Cardiac muscle cell (in vitro differentiated cells and primary cell): ENCODE results near the gene FAM131B. TPM values are rescaled to one million over a fixed set of nuclear protein-coding genes. Genes with fewer than 3 reads are reported as not detected.

Experiments used
- DNase-seq, 2 donors: peaks; one replicate each; pipeline versions ENCODE4 v3.0.0 to v3.0.0-alpha.2; 2010 to 2017; ENCODE audit warnings: low read depth in 1 of 2, low spot score in 1 of 2
- H3K27ac ChIP-seq: fragments of 200-600 bp; sonication (generic); 2 replicates; pipeline ENCODE4 v1.5.1; 2016
- H3K27me3 ChIP-seq: fragments of 200-600 bp; sonication (generic); 2 replicates; pipeline ENCODE4 v1.6.0; 2016; ENCODE audit warnings: control low read depth
- H3K36me3 ChIP-seq: fragments of 200-600 bp; sonication (generic); 2 replicates; pipeline ENCODE4 v1.5.1; 2016; ENCODE audit warnings: control low read depth
- H3K4me1 ChIP-seq: fragments of 200-600 bp; sonication (generic); 2 replicates; pipeline ENCODE4 v1.8.1; 2017; ENCODE audit warnings: low read depth, mild to moderate bottlenecking, mixed run types
- H3K4me3 ChIP-seq: fragments of 200-600 bp; sonication (generic); 2 replicates; pipeline ENCODE4 v1.5.1; 2016; ENCODE audit warnings: mild to moderate bottlenecking
- H3K9me3 ChIP-seq: fragments of 200-600 bp; sonication (generic); 2 replicates; pipeline ENCODE4 v1.5.1; 2017; ENCODE audit warnings: low read depth, mild to moderate bottlenecking, control low read depth
- CTCF ChIP-seq: IDR thresholded peaks from 2 replicates; pipeline ENCODE4 v1.5.1; 2012; ENCODE audit warnings: low read depth, mild to moderate bottlenecking, low read length
- polyA plus RNA-seq: library from polyadenylated mRNA; unstranded; fragments of >200 nt; fragmentation: Nextera tagmentation; extraction: Ambion mirVana; gene quantifications from 2 replicates; pipeline ENCODE4 v1.2.1, GENCODE V29; 2016
- total RNA-seq: library from RNA; depleted of rRNA; stranded (reverse); fragments of >200 nt; gene quantifications from 2 replicates; pipeline ENCODE4 v1.2.3, GENCODE V29; 2016

FAM131B gene
- total and polyA plus RNA-seq, 2 experiments from 2014 or later, result 0.26 to 0.71 TPM

GRCh38 chr7:143354965-143355364, 7.5 kb downstream of the FAM131B start:
- DNase-seq, result no peak

GRCh38 chr7:143354376-143354775, 8.1 kb downstream of the FAM131B start:
- Histone ChIP-seq H3K27me3 (peaks cover 6% of the 10 kb centered on the region), H3K4me3 (no peak overlapping the region), H3K4me1 (no peaks in the 10 kb centered on the region), H3K36me3 (no peaks in the 10 kb centered on the region), H3K9me3 (no peaks in the 10 kb centered on the region), H3K27ac (no peak overlapping the region)
- TF ChIP-seq CTCF, result no peak
- no peak for DNase-seq

More at GRCh38 chr7:143354965-143355364, 7.5 kb downstream of the FAM131B start:
- Histone ChIP-seq H3K27ac (no peak overlapping the region), H3K27me3 (peaks cover 9% of the 10 kb centered on the region), H3K4me3 (no peak overlapping the region), H3K9me3 (no peaks in the 10 kb centered on the region), H3K4me1 (no peaks in the 10 kb centered on the region), H3K36me3 (no peaks in the 10 kb centered on the region)
- no peak for TF ChIP-seq CTCF

- no peaks in the 10 kb centered on the region for H3K36me3 ChIP-seq
- DNase-seq, result no peak
Observed at GRCh38 chr7:143352531-143353002, 9.9 kb downstream of the FAM131B start.

GRCh38 chr7:143351574-143351973, 10.9 kb downstream of the FAM131B start:
- Histone ChIP-seq H3K27me3 (peaks cover 5% of the 10 kb centered on the region), H3K9me3 (no peaks in the 10 kb centered on the region), H3K4me1 (no peaks in the 10 kb centered on the region), H3K36me3 (no peaks in the 10 kb centered on the region), H3K4me3 (no peak overlapping the region), H3K27ac (no peak overlapping the region)
- TF ChIP-seq CTCF, result no peak
- DNase-seq, result no peak

More at GRCh38 chr7:143352531-143353002, 9.9 kb downstream of the FAM131B start:
- Histone ChIP-seq H3K27me3 (peaks cover 3% of the 10 kb centered on the region), H3K4me3 (no peak overlapping the region), H3K4me1 (no peaks in the 10 kb centered on the region), H3K9me3 (no peaks in the 10 kb centered on the region), H3K27ac (no peak overlapping the region)
- TF ChIP-seq CTCF, result no peak

GRCh38 chr7:143351060-143351459, 11.5 kb downstream of the FAM131B start:
- DNase-seq, result no peak
- H3K27me3 ChIP-seq, result peaks cover 10% of the 10 kb centered on the region
- no peak overlapping the region for H3K4me3 ChIP-seq
- no peaks in the 10 kb centered on the region for H3K4me1 ChIP-seq
- no peaks in the 10 kb centered on the region for H3K9me3 ChIP-seq
- no peaks in the 10 kb centered on the region for H3K36me3 ChIP-seq
- no peak for TF ChIP-seq CTCF
- H3K27ac ChIP-seq, result no peak overlapping the region
